Measurements from ENCODE around the gene SHROOM2.

GRCh38 chrX:9983441-9983840 lies 197.2 kb downstream of the SHROOM2 start:
- TF ChIP-seq POLR2AphosphoS5 (IDR thresholded peaks at IDR 0.05), result no peak
- TF ChIP-seq CTCF (IDR thresholded peaks at IDR 0.05), result no peak
- TF ChIP-seq EP300 (IDR thresholded peaks at IDR 0.05), result no peak
- no peak for TF ChIP-seq POLR2A (IDR thresholded peaks at IDR 0.05)

Measured in gastroesophageal sphincter (tissue), 3 donors.